ENCODE results near the gene PHACTR1.

GRCh38 chr6:12909833-12910232 lies 193.3 kb downstream of the PHACTR1 start:
- no peak for TF ChIP-seq CTCF (IDR thresholded peaks at IDR 0.05; ENCODE audit: low read length)
- TF ChIP-seq EZH2 (IDR thresholded peaks at IDR 0.05; ENCODE audit: borderline replicate concordance, low read length), result no peak

Measured in OCI-LY1 (cell line).